ENCODE results near the gene SSH2. TPM values are rescaled to one million over a fixed set of nuclear protein-coding genes. Genes with fewer than 3 reads are reported as not detected.
"Not testable (repeated sequence)": the region's sequence is repeated elsewhere in the genome, so short reads cannot be mapped to it uniquely, and the experiment has no call there.

The SSH2 gene
- total RNA-seq, 1 donor from 2014 or later: 37.6 TPM

- no peak overlapping the region for H3K27ac ChIP-seq
- H3K36me3 ChIP-seq: no peaks in the 10 kb centered on the region
- H3K27me3 ChIP-seq: no peaks in the 10 kb centered on the region
- no peak for DNase-seq (ENCODE audit: extremely low spot score in 2 of 2)
- TF ChIP-seq CTCF (IDR thresholded peaks at IDR 0.05): no peak
- no peak for TF ChIP-seq POLR2AphosphoS5 (IDR thresholded peaks at IDR 0.05; ENCODE audit: insufficient read depth in 1 of 2, low read depth in 1 of 2)
- no peak for TF ChIP-seq POLR2A (IDR thresholded peaks at IDR 0.05)
- no peaks in the 10 kb centered on the region for H3K4me1 ChIP-seq
- no peaks in the 10 kb centered on the region for H3K9me3 ChIP-seq
- H3K4me3 ChIP-seq: no peak overlapping the region
- intact Hi-C loops (cut with DNase I): no loop called here
Observed at GRCh38 chr17:29949696-29950095, 19.7 kb upstream of the SSH2 start.

- H3K36me3 ChIP-seq: no peaks in the 10 kb centered on the region
- H3K27ac ChIP-seq: no peak overlapping the region
- intact Hi-C loops (cut with DNase I): no loop called here
- no peaks in the 10 kb centered on the region for H3K4me1 ChIP-seq
- no peaks in the 10 kb centered on the region for H3K9me3 ChIP-seq
- DNase-seq (ENCODE audit: extremely low spot score in 2 of 2): no peak
- TF ChIP-seq POLR2AphosphoS5 (IDR thresholded peaks at IDR 0.05; ENCODE audit: insufficient read depth in 1 of 2, low read depth in 1 of 2) (no peak), CTCF (IDR thresholded peaks at IDR 0.05) (no peak), POLR2A (IDR thresholded peaks at IDR 0.05) (no peak)
- no peaks in the 10 kb centered on the region for H3K27me3 ChIP-seq
- no peak overlapping the region for H3K4me3 ChIP-seq
Observed at GRCh38 chr17:29948448-29949215, 18.6 kb upstream of the SSH2 start.

- Histone ChIP-seq H3K4me3 (no peak overlapping the region), H3K9me3 (no peaks in the 10 kb centered on the region), H3K4me1 (no peaks in the 10 kb centered on the region), H3K27me3 (no peaks in the 10 kb centered on the region), H3K27ac (no peak overlapping the region), H3K36me3 (no peaks in the 10 kb centered on the region)
- DNase-seq (ENCODE audit: extremely low spot score in 2 of 2): no peak
- TF ChIP-seq CTCF (IDR thresholded peaks at IDR 0.05): no peak
- no peak for TF ChIP-seq POLR2A (IDR thresholded peaks at IDR 0.05)
- no peak for TF ChIP-seq POLR2AphosphoS5 (IDR thresholded peaks at IDR 0.05; ENCODE audit: insufficient read depth in 1 of 2, low read depth in 1 of 2)
- intact Hi-C loops (cut with DNase I): no loop called here
Observed at GRCh38 chr17:29945281-29945680, 15.3 kb upstream of the SSH2 start.

DNA sequence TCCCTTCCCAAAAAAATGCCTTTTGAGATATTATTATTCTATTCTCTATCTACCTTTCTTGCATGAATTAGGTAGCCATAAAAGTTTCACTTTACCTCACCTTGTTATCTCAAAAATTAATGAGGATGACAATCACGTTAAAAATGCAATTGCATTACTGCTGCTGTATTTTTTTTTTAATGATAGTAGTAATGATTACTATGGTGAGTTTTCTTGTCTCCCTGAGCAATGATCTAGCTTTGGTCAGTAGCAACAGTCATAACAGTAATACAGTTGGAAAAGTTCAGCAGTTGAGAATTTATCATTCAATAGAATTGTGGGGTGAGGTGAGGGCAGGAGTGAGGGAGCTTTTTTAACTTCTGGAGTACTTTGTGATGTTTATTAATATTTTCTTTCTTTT lies 11.3 kb upstream of the SSH2 start, which contains the start of gene EFCAB5:
EFCAB5 (plus strand) TSS at position 301 of the 400 bp plus-strand sequence. CDS start 163 bp downstream, outside the sequence.
- TF ChIP-seq POLR2AphosphoS5 (IDR thresholded peaks at IDR 0.05; ENCODE audit: insufficient read depth in 1 of 2, low read depth in 1 of 2) (no peak), POLR2A (IDR thresholded peaks at IDR 0.05) (no peak), CTCF (IDR thresholded peaks at IDR 0.05) (no peak)
- DNase-seq (ENCODE audit: extremely low spot score in 2 of 2): no peak
- no peaks in the 10 kb centered on the region for H3K36me3 ChIP-seq
- no peaks in the 10 kb centered on the region for H3K4me1 ChIP-seq
- intact Hi-C loops (cut with DNase I): no loop called here
- H3K4me3 ChIP-seq: no peak within 1 kb of the TSS
- H3K27ac ChIP-seq: no peak within 1 kb of the TSS
- no peaks in the 10 kb centered on the region for H3K27me3 ChIP-seq
- H3K9me3 ChIP-seq: no peaks in the 10 kb centered on the region

GRCh38 chr17:29936724-29937123 lies 6.7 kb upstream of the SSH2 start:
- no peaks in the 10 kb centered on the region for H3K9me3 ChIP-seq
- no peak overlapping the region for H3K27ac ChIP-seq
- H3K4me3 ChIP-seq: no peak overlapping the region
- TF ChIP-seq POLR2A (IDR thresholded peaks at IDR 0.05) (no peak), POLR2AphosphoS5 (IDR thresholded peaks at IDR 0.05; ENCODE audit: insufficient read depth in 1 of 2, low read depth in 1 of 2) (no peak), CTCF (IDR thresholded peaks at IDR 0.05) (no peak)
- intact Hi-C loops (cut with DNase I): loop anchor here (10.0 kb wide), 1 partner anchor 352 kb away; the partner anchor contains the start of gene GIT1
- no peaks in the 10 kb centered on the region for H3K36me3 ChIP-seq
- no peak for DNase-seq (ENCODE audit: extremely low spot score in 2 of 2)
- H3K27me3 ChIP-seq: no peaks in the 10 kb centered on the region
- peaks cover 2% of the 10 kb centered on the region for H3K4me1 ChIP-seq

GRCh38 chr17:29935909-29936308 lies 5.9 kb upstream of the SSH2 start:
- not testable (repeated sequence) for H3K27me3 ChIP-seq, H3K4me3 ChIP-seq

More at GRCh38 chr17:29935909-29936308, 5.9 kb upstream of the SSH2 start:
- not testable (repeated sequence) for H3K27ac ChIP-seq; H3K36me3 ChIP-seq; DNase-seq (ENCODE audit: extremely low spot score in 2 of 2); H3K4me1 ChIP-seq; H3K9me3 ChIP-seq
- intact Hi-C loops (cut with DNase I): loop anchor here (10.0 kb wide), 1 partner anchor 351 kb away; the partner anchor contains the start of gene GIT1
